ENCODE results near the gene OXT.
"Not testable (repeated sequence)": the region's sequence is repeated elsewhere in the genome, so short reads cannot be mapped to it uniquely, and the experiment has no call there.

OXT gene

GRCh38 chr20:3047486-3048419 is 23.7 kb upstream of the OXT start:
- DNase-seq (ENCODE audit: low read depth), result no peak

- DNase-seq (ENCODE audit: low read depth), result no peak
Measured at GRCh38 chr20:3051385-3052019, 19.9 kb upstream of the OXT start.

GRCh38 chr20:3059489-3059888 is 11.9 kb upstream of the OXT start:
- DNase-seq (ENCODE audit: low read depth), result no peak

DNA sequence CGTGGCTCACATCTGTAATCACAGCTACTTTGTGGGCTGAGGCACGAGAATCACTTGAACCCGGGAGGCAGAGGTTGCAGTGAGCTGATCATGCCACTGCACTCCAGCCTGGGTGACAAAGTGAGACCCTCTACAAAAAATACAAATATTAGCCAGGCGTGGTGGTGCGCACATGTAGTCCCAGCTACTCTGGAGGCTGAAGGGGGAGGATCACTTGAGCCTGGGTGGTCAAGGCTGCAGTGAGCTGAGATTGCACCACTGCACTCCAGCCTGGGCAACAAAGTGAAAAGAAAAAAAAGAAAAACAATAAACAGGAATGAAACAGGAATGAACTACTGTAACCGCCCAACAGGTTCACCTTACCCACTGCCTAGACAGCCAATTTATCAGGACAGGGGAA is 7.3 kb upstream of the OXT start:
- not testable (repeated sequence) for DNase-seq (ENCODE audit: low read depth)

GRCh38 chr20:3067139-3068014 is 4.0 kb upstream of the OXT start:
- no peak for DNase-seq (ENCODE audit: low read depth)

GRCh38 chr20:3068075-3068474 is 3.3 kb upstream of the OXT start:
- DNase-seq (ENCODE audit: low read depth), result no peak

- peak; percentile 31 for DNase-seq (ENCODE audit: low read depth)
Measured at GRCh38 chr20:3068986-3069900, 2.2 kb upstream of the OXT start.

- no peak for DNase-seq (ENCODE audit: low read depth)
Measured at GRCh38 chr20:3070725-3071124, 695 bp upstream of the OXT start.

DNA sequence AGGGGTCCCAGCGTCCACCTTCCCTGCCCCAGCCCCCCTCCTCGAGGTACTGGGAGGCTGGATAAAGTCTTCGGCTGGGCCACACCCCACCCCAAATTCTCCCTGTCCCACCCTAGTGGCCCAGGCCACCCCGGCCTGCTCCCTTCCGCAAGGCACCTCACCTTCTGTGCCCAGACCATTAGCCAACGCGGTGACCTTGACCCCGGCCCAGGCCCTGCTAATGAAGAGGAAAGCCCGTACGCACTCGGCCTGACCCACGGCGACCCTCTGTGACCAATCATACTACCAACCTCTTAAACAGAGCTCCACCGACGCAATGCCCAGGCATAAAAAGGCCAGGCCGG is 182 bp upstream of the OXT start:
- no peak for DNase-seq (ENCODE audit: low read depth)

GRCh38 chr20:3072530-3073250 is 1.3 kb downstream of the OXT start:
- no peak for DNase-seq (ENCODE audit: low read depth)

GRCh38 chr20:3073251-3073643 is 1.8 kb downstream of the OXT start:
- DNase-seq (ENCODE audit: low read depth), result not testable (repeated sequence)

DNA sequence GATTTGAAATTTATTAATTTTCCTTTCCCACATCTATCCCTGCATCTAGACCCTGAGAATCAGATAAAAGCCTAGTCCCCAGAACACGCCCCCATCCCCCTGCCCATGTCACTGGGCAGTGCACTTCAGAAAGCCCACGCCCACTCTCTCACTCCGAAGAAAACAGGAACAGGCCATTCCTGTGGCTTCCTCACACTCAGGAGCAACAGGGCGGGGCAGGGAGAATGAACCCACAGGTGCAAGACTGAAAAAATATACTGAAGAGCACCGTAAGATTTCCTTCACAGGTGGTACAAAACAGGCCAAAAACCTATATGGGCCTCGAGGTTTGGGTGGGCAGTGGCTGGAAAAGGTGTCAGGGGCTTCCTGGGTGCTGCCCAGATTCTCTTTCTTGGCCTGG is 3.4 kb downstream of the OXT start:
- DNase-seq (ENCODE audit: low read depth), result no peak

DNA sequence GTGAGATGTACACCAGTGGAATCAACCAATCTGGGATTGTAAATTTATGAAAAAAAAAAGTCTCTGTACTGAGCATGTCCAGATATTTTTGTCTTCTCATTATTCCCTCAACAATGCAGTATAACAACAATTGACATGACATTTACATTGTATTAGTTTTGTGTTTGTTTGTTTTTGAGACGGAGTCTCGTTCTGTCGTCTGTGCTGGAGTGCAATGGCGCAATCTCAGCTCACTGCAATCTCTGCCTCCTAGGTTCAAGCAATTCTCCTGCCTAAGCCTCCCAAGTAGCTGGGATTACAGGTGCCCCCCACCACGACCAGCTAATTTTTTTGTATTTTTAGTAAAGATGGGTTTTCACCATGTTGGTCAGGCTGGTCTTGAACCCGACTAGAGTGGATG is 3.9 kb downstream of the OXT start:
- not testable (repeated sequence) for DNase-seq (ENCODE audit: low read depth)

- no peak for DNase-seq (ENCODE audit: low read depth)
Measured at GRCh38 chr20:3077618-3078134, 6.3 kb downstream of the OXT start.

DNA sequence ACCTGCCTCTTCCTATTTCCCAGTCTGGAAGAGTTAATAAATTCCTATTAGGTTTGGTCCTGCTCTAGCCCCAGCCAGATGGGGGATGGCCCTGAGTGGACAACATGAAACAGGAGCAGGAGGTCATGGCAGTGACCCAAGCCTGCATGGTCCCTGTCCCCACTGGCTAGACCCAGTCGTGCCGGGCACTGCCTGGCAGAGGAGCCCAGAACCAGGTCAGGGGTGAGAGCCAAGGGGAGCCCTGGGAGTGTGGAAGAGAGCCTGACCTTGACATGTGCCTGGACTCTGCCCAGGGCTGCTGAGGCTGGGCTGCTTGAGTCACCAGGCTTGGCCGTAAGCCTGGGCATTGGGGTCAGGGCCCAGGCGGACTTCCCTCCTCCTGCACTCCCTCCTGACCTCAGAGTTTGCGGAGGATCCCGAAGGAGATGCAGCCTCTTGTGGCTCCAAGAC is 9.5 kb downstream of the OXT start:
- DNase-seq (ENCODE audit: low read depth), result no peak

GRCh38 chr20:3081641-3082040 is 10.2 kb downstream of the OXT start:
- DNase-seq (ENCODE audit: low read depth), result no peak

DNA sequence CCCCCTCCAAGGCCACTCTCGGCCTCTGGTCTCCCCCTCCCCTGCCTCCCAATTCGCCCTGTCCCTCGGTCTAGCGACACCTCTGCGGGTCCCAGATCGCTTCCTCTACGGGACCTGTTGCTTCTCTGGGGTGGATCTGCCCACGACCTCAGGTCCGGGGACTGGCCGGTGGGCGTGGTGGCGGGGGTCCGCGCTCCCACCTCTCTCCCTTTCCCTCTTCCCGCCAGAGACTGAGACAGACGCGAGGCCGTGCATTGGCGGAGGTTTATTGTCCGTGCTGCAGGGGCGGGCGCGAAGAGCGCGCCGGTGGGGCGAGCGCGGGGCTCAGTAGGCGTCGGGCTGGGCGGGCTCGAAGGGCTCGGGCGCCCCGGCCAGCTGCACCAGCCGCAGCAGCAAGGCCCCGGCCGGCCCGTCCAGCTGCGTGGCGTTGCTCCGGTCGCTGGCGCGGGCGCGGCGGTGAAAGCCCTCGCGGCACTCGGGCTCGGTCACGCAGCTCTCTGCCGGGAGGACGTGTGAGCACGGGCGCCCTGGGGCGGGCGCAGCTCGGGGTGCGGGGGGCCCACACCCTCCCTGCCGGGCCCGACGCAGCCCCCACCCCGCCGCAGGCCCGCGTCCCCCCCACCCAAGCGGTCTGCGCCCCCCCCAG is 11.0 kb downstream of the OXT start:
- no peak for DNase-seq (ENCODE audit: low read depth)

DNA sequence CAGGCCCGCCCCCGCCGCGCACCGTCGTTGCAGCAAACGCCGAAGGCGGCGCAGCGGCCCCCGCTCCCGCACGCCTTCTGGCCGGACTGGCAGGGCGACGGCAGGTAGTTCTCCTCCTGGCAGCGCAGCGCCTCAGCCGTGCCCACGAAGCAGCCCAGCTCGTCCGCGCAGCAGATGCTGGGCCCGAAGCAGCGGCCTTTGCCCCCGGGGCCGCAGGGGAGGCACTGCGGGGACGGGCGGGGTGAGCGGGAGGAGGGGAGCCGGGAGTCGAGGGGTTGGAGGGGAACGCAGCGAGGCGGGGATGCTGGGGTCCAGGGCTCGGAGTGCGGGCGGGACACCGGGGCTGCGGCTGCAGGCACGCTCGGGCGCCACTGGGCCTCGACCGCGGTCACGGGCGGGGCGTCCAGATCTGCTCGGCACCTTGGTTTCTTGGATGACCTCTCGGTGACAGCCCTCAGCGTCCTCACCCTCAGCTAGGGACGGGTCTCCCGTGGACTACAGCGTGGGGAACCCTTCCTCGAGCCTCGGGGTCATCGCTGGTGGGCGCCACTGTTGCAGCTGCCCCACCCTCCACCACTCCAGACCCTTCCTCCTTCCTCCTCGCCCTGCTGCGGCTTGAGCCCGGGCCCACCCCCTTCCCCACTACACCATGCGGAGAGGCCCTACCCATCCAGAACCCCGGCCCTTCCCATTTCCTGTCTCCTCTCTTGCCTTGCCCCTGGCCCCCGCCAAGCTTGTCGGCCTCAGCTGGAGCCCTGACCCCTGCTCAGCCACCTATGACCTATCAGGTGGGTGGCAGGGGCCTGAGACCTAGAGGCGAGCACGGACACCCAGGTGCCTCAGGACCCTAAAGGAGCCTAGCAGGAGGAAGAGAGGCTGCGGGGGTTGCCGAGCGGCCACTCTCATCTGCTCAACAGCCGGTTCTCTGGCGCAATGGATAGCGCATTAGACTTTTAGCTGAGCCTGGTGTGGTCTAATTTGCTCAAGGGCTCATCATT is 11.8 kb downstream of the OXT start:
- DNase-seq (ENCODE audit: low read depth), result no peak
